ENCODE results near the gene CSNK1A1.
"Not testable (repeated sequence)": the region's sequence is repeated elsewhere in the genome, so short reads cannot be mapped to it uniquely, and the experiment has no call there.

CSNK1A1 gene

DNA sequence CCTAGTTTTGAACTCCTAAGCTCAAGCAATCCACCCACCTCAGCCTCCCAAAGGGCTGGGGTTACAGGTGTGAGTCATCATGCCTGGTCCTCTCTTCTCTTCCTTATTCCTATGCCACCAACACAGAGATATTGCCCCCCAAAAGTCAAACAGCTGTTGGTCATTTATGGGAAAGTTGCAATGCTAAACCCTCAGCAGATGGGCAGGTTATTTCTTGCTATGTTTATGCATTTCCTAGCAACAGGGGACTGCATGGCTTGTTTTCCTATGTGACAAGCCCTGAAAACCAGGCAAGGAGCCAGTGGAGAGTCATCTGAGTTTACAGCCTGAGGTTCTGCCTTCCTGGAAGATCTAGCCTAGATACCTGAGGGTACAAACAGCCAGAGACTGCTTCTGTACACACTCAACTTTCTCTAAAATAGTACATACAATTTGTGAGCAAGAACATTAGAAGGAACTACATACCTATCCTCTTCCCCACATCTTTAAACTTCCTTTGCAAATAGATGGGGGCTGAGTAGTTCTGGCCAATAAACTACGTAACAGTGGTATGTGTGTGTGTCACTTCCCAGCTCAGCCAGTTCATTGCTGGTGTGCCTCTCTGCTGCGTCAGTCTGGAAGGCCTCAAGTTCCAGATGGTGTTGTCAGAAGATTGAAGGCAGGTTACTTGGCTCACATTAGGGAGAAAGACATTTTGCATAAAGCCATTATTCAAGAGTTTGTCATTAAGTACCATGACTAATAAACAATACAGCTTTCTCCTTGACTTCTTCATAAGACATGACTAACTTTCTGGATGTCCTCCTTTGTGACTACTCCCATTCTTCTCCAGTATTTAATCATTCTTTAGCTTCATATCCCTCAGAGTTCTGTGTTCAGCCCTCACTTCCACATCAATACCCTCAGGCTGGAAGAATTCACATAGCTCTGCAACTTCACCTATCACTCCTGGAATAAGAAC, 65.3 kb downstream of the CSNK1A1 start:
- FAIRE-seq (peak; percentile 89), DNase-seq (ENCODE audit: insufficient read length, low spot score) (peak; percentile 51)
- TF ChIP-seq POLR2A (IDR thresholded peaks at IDR 0.05; ENCODE audit: low read depth, low read length), result no peak

GRCh38 chr5:149481485-149481884, 69.8 kb downstream of the CSNK1A1 start:
- DNase-seq (ENCODE audit: insufficient read length, low spot score), result no peak
- FAIRE-seq, result no peak
- TF ChIP-seq POLR2A (IDR thresholded peaks at IDR 0.05; ENCODE audit: low read depth, low read length), result no peak

- no peak for TF ChIP-seq POLR2A (IDR thresholded peaks at IDR 0.05; ENCODE audit: low read depth, low read length)
- DNase-seq (ENCODE audit: insufficient read length, low spot score) (no peak), FAIRE-seq (no peak)
Measured at GRCh38 chr5:149478761-149479160, 72.5 kb downstream of the CSNK1A1 start.

DNA sequence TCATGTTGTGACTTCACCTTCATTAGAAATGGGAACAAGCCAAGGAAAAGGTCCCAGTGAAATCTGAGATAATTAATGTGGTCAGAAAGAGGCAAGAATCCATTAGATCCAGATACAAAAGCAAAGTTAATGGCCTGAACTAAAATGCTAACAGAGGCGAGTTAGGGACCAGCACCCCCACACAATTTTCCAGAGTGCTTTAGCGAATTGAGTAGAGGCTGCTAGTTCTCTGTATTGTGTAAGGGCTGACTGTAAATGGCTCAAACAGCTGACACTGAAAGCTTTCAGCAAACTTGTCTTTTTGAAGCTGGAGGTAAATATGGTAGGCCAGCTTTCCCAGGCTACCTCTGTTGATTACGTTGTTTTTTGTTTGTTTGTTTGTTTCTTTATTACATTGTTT, 75.5 kb downstream of the CSNK1A1 start:
- FAIRE-seq (no peak), DNase-seq (ENCODE audit: insufficient read length, low spot score) (no peak)
- no peak for TF ChIP-seq POLR2A (IDR thresholded peaks at IDR 0.05; ENCODE audit: low read depth, low read length)

- no peak for TF ChIP-seq POLR2A (IDR thresholded peaks at IDR 0.05; ENCODE audit: low read depth, low read length)
- DNase-seq (ENCODE audit: insufficient read length, low spot score), result no peak
- FAIRE-seq, result no peak
Measured at GRCh38 chr5:149474198-149474597, 77.0 kb downstream of the CSNK1A1 start.

- FAIRE-seq (no peak), DNase-seq (ENCODE audit: insufficient read length, low spot score) (no peak)
- TF ChIP-seq POLR2A (IDR thresholded peaks at IDR 0.05; ENCODE audit: low read depth, low read length), result no peak
Measured at GRCh38 chr5:149473441-149473840, 77.8 kb downstream of the CSNK1A1 start.

GRCh38 chr5:149472399-149472798, 78.8 kb downstream of the CSNK1A1 start:
- DNase-seq (ENCODE audit: insufficient read length, low spot score) (no peak), FAIRE-seq (no peak)
- no peak for TF ChIP-seq POLR2A (IDR thresholded peaks at IDR 0.05; ENCODE audit: low read depth, low read length)

- FAIRE-seq (peak; percentile 69), DNase-seq (ENCODE audit: insufficient read length, low spot score) (peak; percentile 72)
- TF ChIP-seq POLR2A (IDR thresholded peaks at IDR 0.05; ENCODE audit: low read depth, low read length), result no peak
Measured at GRCh38 chr5:149471406-149472183, 79.6 kb downstream of the CSNK1A1 start.

DNA sequence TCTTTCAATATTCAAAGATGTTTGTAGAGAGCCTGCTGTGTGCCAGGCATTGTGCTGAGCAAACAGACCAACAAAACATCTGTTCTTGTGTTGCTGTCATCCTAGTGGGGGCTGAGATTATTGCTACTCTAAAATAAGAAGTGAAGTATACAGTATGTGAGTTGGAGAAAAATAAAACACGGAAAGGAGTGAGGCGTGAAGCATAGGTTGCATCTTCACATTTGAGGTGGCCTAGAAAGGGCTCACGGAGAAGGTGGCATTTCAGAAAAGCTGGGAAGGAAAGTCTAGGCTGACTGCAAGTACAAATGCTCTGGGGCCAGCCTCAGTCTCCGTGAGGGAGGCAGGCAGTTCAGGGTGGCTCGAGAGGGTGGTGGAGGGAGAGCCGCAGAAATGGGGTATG, 80.3 kb downstream of the CSNK1A1 start:
- no peak for TF ChIP-seq POLR2A (IDR thresholded peaks at IDR 0.05; ENCODE audit: low read depth, low read length)
- FAIRE-seq, result no peak
- no peak for DNase-seq (ENCODE audit: insufficient read length, low spot score)

DNA sequence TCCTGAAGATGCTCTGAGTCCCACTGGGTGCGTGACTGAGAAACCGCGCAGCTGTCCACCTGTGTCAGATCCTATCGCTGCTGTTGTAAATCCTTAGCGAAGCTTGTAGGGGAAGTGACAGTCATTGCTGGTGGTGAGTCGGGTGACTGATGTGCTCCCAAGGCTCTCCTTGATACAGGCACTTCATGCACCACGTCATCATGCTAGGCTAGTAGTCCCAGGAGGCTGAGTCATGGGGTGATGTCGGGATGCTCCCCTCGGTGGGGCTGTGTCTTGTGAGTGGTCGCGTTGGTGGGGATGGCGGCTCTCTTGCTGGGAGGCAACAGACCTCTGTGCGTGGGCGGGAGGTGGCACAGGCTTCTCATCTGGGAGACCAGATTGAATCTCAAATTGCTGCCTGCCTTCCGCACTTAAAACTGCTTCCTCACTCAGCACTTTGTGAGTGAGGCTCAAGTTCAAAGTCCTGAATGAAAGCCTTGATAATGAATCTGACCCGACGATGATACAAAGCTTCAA, 84.7 kb downstream of the CSNK1A1 start:
- TF ChIP-seq POLR2A (IDR thresholded peaks at IDR 0.05; ENCODE audit: low read depth, low read length), result no peak
- DNase-seq (ENCODE audit: insufficient read length, low spot score) (peak; percentile 64), FAIRE-seq (no peak)

GRCh38 chr5:149464796-149465489, 86.3 kb downstream of the CSNK1A1 start:
- DNase-seq (ENCODE audit: insufficient read length, low spot score) (no peak), FAIRE-seq (no peak)
- no peak for TF ChIP-seq POLR2A (IDR thresholded peaks at IDR 0.05; ENCODE audit: low read depth, low read length)

DNA sequence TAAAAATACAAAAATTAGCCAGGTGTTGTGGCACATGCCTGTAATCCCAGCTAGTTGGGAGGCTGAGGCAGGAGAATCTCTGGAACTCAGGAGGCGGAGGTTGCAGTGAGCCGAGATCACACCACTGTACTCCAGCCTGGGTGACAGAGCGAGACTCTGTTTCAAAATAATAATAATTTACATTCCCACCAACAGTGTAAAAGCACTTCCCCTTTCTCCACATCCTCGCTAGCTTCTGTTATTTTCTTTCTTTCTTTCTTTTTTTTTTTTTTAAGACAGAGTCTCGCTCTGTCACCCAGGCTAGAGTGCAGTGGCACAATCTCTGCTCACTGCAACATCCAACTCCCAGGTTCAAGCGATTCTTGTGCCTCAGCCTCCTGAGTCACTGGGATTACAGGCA, 89.3 kb downstream of the CSNK1A1 start:
- DNase-seq (ENCODE audit: insufficient read length, low spot score); FAIRE-seq: not testable (repeated sequence)

DNA sequence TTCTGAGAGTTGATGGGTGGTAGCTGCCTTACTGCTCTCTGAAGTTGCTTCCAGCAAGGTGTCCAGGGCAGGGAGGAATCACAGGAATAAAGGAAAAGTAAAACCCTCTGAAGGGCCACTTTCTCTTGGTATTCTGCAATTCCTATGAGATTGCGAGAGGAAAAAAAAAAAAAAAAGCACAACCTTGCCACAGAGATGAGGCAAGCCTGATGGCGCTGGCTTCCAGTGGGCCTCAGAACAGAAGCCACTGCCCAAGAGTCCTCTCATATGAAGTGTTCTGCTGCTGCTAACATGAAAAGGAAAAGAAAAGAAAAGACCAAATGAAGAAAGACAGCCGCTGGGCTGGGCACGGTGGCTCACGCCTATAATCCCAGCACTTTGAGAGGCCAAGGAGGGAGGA, 91.3 kb downstream of the CSNK1A1 start:
- FAIRE-seq, result no peak
- no peak for TF ChIP-seq POLR2A (IDR thresholded peaks at IDR 0.05; ENCODE audit: low read depth, low read length)
- no peak for DNase-seq (ENCODE audit: insufficient read length, low spot score)

- no peak for FAIRE-seq
- TF ChIP-seq POLR2A (IDR thresholded peaks at IDR 0.05; ENCODE audit: low read depth, low read length), result no peak
- no peak for DNase-seq (ENCODE audit: insufficient read length, low spot score)
Measured at GRCh38 chr5:149457393-149457763, 93.9 kb downstream of the CSNK1A1 start.
